Activated B cell treated with CpG ODN at 0.5 μM for 24 hours (primary cell): Measurements from ENCODE around the gene CCDC33. TPM values are rescaled to one million over a fixed set of nuclear protein-coding genes. Genes with fewer than 3 reads are reported as not detected.

Experiments used
- ATAC-seq: fragments of 200-7000 bp; cut with Tn5 transposase; one replicate; pipeline ENCODE4 v1.10.0; 2021; ENCODE audit warnings: low read depth, mild to moderate bottlenecking, moderate library complexity
- CTCF ChIA-PET: fragments of 350-600 bp; sonication (Branson Sonifier 250); formaldehyde crosslinking; loops from one replicate; lab custom pipeline; 2021; ENCODE audit warnings: antibody characterized with exemption; lab: Charles Lee
- POLR2A ChIA-PET: fragments of 350-600 bp; sonication (Branson Sonifier 250); formaldehyde crosslinking; loops from one replicate; lab custom pipeline; 2021; ENCODE audit warnings: antibody characterized with exemption; lab: Charles Lee
- DNase-seq: peaks from one replicate; pipeline ENCODE4 v3.0.0; 2022
- H3K27ac Mint-ChIP-seq: one replicate; pipeline ENCODE4 v1.8.0; 2020; ENCODE audit warnings: mixed read lengths
- H3K27me3 Mint-ChIP-seq: one replicate; pipeline ENCODE4 v1.8.0; 2021; ENCODE audit warnings: mixed read lengths
- H3K36me3 Mint-ChIP-seq: one replicate; pipeline ENCODE4 v1.8.0; 2021; ENCODE audit warnings: low read depth, mixed read lengths
- H3K4me1 Mint-ChIP-seq: one replicate; pipeline ENCODE4 v1.8.0; 2021; ENCODE audit warnings: mixed read lengths
- H3K4me3 Mint-ChIP-seq: one replicate; pipeline ENCODE4 v1.8.0; 2020; ENCODE audit warnings: mild to moderate bottlenecking, mixed read lengths
- H3K9me3 Mint-ChIP-seq: one replicate; pipeline ENCODE4 v1.8.0; 2020; ENCODE audit warnings: mixed read lengths
- CTCF ChIP-seq: fragments of 200-600 bp; IDR thresholded peaks from one replicate; pipeline ENCODE4 v1.8.0; 2022; ENCODE audit warnings: antibody characterized with exemption, mild to moderate bottlenecking
- intact Hi-C: fragments of 100-400 bp; cut with micrococcal nuclease; formaldehyde crosslinking; loops from one replicate; pipeline ENCODE4 v1.15.1; 2024
- total RNA-seq: library from RNA; stranded (reverse); gene quantifications from 2 replicates; pipeline ENCODE4 v1.2.3, GENCODE V29; 2022

Gene CCDC33
- total RNA-seq, 1 donor from 2014 or later, result not detected

- TF ChIP-seq CTCF, result no peak
- ChIA-PET POLR2A (no interaction called here), CTCF (interaction anchor here (0.8 to 1.4 kb wide), 7 partner anchors 14 to 358 kb away, joined by 3 to 5 read pairs (median 4); no protein-coding TSS in a partner anchor)
- DNase-seq, result no peak
- Mint-ChIP-seq H3K27me3 (peaks cover 33% of the 10 kb centered on the region), H3K9me3 (no peaks in the 10 kb centered on the region), H3K4me1 (no peaks in the 10 kb centered on the region), H3K36me3 (no peaks in the 10 kb centered on the region), H3K27ac (no peak overlapping the region), H3K4me3 (no peak overlapping the region)
- ATAC-seq, result peak; percentile 57
- intact Hi-C loops, result no loop called here
Measured at GRCh38 chr15:74307827-74308811, 72.0 kb downstream of the CCDC33 start.

DNA sequence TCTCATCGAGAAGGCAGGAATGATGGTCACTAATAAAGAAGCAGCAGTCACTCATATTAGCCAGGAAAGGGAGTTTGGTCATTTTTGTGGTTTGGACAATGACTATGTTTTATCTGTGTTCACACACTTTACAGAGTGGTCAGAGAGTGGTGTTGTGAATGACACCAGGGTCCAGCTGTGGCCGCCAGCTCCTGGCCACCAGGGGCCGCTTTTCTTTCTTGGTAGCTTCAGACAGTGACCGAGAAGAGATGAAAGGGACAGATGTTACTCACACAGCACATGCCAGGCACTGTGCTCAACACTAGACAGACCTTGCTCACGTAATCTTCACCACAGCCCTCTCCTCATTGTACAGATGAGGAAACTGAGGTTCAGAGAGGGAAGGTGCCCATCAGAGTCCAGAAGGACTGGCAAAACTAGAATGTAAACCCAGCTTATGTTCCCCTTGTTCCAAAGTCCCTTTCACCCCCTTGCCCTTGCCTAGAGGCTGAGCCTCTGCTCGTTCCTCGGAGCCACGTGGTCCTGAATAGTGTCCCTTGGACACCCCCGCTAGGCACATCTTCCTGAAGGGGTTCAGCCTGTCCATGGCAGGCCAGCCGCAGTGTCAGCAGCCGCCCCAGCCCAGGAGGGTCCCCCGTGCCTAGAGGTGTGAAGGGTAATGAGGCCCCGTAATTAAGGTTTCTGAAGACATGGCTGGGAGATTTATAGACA is 75.8 kb downstream of the CCDC33 start:
- no peak for DNase-seq
- no peak overlapping the region for H3K27ac Mint-ChIP-seq
- peaks cover 15% of the 10 kb centered on the region for H3K4me1 Mint-ChIP-seq
- no peak overlapping the region for H3K4me3 Mint-ChIP-seq
- CTCF ChIA-PET, result no interaction called here
- ATAC-seq, result no peak
- H3K36me3 Mint-ChIP-seq, result no peaks in the 10 kb centered on the region
- POLR2A ChIA-PET, result no interaction called here
- no peaks in the 10 kb centered on the region for H3K9me3 Mint-ChIP-seq
- TF ChIP-seq CTCF, result no peak
- peaks cover 14% of the 10 kb centered on the region for H3K27me3 Mint-ChIP-seq
- intact Hi-C loops, result no loop called here

DNA sequence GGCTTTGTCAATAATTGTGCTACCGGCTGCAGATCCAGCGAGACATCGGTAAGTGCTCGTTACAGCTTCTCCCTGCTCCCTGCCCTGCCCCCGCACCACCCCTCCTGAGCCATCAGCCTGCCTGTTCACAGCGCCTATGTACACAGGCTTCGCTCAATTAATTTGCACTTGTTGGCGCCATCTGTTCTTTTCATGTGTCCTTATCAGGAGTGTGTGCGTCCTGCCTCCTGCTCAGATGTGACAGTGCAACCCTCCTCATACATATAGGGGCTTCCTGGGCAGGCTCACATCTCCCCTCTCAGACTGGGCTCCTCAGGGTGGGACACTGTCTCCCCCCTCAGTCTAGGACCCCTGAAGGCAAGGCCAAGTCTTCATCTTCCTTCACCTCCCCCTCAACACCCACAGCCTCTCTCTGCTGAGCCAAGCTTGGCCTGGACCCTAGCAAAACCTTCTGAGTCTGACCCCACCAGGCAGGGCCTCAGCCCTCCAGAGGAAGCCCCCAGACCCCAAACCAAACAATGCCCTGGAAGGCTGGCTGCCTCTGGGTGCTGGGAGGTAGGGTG is 76.4 kb downstream of the CCDC33 start:
- no peaks in the 10 kb centered on the region for H3K9me3 Mint-ChIP-seq
- ATAC-seq, result no peak
- H3K4me3 Mint-ChIP-seq, result no peak overlapping the region
- H3K4me1 Mint-ChIP-seq, result peaks cover 19% of the 10 kb centered on the region
- CTCF ChIA-PET, result no interaction called here
- TF ChIP-seq CTCF, result no peak
- H3K36me3 Mint-ChIP-seq, result no peaks in the 10 kb centered on the region
- intact Hi-C loops, result no loop called here
- H3K27ac Mint-ChIP-seq, result no peak overlapping the region
- POLR2A ChIA-PET, result no interaction called here
- H3K27me3 Mint-ChIP-seq, result peaks cover 10% of the 10 kb centered on the region
- no peak for DNase-seq

GRCh38 chr15:74313889-74314288 is 77.8 kb downstream of the CCDC33 start:
- Mint-ChIP-seq H3K9me3 (no peaks in the 10 kb centered on the region), H3K27ac (no peak overlapping the region), H3K4me3 (no peak overlapping the region), H3K27me3 (peaks cover 6% of the 10 kb centered on the region), H3K36me3 (no peaks in the 10 kb centered on the region), H3K4me1 (peaks cover 19% of the 10 kb centered on the region)
- TF ChIP-seq CTCF, result no peak
- intact Hi-C loops, result no loop called here
- DNase-seq (no peak), ATAC-seq (no peak)
- POLR2A ChIA-PET, result no interaction called here
- CTCF ChIA-PET, result no interaction called here
